ENCODE measurements around the gene KANK4. TPM values are rescaled to one million over a fixed set of nuclear protein-coding genes. Genes with fewer than 3 reads are reported as not detected.
A peak's percentile ranks its signal among the peaks of the same experiment; 100 is the strongest.

Gene KANK4
- polyA plus RNA-seq, 1 donor (not counting 4 experiments of a cell fraction or from before 2014, with no cell fraction given): 0.92 TPM

- dilution Hi-C loops (cut with MboI; ENCODE audit: extremely low pct_ligation_motif_present, low sequenced_read_pairs): no loop called here
- Histone ChIP-seq H3K9ac (ENCODE audit: control insufficient read depth, extremely low read depth, insufficient read depth, low read length) (no peak overlapping the region), H3K4me3 (ENCODE audit: control insufficient read depth in 2 of 3, extremely low read depth in 1 of 3, insufficient read depth in 2 of 3, low read depth in 1 of 3, low read length in 3 of 3) (no peak overlapping the region), H3K79me2 (ENCODE audit: control insufficient read depth, insufficient read depth, low read length) (no peaks in the 10 kb centered on the region), H3K9me1 (ENCODE audit: control insufficient read depth, extremely low read depth, insufficient read depth, low read length) (no peaks in the 10 kb centered on the region), H3K4me2 (ENCODE audit: control insufficient read depth, extremely low read depth, insufficient read depth, low read depth, low read length) (no peak overlapping the region), H3K36me3 (ENCODE audit: control insufficient read depth in 2 of 2, extremely low read depth in 1 of 2, insufficient read depth in 2 of 2, low read length in 2 of 2) (no peaks in the 10 kb centered on the region), H3K4me1 (ENCODE audit: control insufficient read depth, extremely low read depth, insufficient read depth, low read length) (peaks cover 23% of the 10 kb centered on the region), H4K20me1 (ENCODE audit: control insufficient read depth, extremely low read depth, insufficient read depth, low read length) (no peaks in the 10 kb centered on the region), H3K9me3 (ENCODE audit: control insufficient read depth, low read depth, low read length) (no peaks in the 10 kb centered on the region), H2AFZ (ENCODE audit: control insufficient read depth, low read length) (no peak overlapping the region), H3K27me3 (ENCODE audit: control insufficient read depth, extremely low read depth, insufficient read depth, low read length) (no peaks in the 10 kb centered on the region), H3K27ac (ENCODE audit: control insufficient read depth, insufficient read depth, low read length) (no peak overlapping the region)
- no peak for DNase-seq (ENCODE audit: low read depth, low spot score)
- TF ChIP-seq, protein P1, sequence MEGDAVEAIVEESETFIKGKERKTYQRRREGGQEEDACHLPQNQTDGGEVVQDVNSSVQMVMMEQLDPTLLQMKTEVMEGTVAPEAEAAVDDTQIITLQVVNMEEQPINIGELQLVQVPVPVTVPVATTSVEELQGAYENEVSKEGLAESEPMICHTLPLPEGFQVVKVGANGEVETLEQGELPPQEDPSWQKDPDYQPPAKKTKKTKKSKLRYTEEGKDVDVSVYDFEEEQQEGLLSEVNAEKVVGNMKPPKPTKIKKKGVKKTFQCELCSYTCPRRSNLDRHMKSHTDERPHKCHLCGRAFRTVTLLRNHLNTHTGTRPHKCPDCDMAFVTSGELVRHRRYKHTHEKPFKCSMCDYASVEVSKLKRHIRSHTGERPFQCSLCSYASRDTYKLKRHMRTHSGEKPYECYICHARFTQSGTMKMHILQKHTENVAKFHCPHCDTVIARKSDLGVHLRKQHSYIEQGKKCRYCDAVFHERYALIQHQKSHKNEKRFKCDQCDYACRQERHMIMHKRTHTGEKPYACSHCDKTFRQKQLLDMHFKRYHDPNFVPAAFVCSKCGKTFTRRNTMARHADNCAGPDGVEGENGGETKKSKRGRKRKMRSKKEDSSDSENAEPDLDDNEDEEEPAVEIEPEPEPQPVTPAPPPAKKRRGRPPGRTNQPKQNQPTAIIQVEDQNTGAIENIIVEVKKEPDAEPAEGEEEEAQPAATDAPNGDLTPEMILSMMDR (optimal IDR thresholded peaks at IDR 0.05 in 1 of 3, IDR thresholded peaks at IDR 0.05 in 1 of 3, conservative IDR thresholded peaks at IDR 0.05 in 1 of 3; ENCODE audit: extremely low read depth in 1 of 3, insufficient read depth in 2 of 3, low read length in 3 of 3): no peak
- no peak for TF ChIP-seq EZH2 (IDR thresholded peaks at IDR 0.05; ENCODE audit: low read length)
- FAIRE-seq: no peak
Observed at GRCh38 chr1:62311473-62311943, 7.7 kb downstream of the KANK4 start.

GRCh38 chr1:62309906-62310305 lies 9.3 kb downstream of the KANK4 start:
- H3K27me3 ChIP-seq (ENCODE audit: control insufficient read depth, extremely low read depth, insufficient read depth, low read length): no peaks in the 10 kb centered on the region
- TF ChIP-seq, protein P1 (optimal IDR thresholded peaks at IDR 0.05 in 1 of 3, IDR thresholded peaks at IDR 0.05 in 1 of 3, conservative IDR thresholded peaks at IDR 0.05 in 1 of 3; ENCODE audit: extremely low read depth in 1 of 3, insufficient read depth in 2 of 3, low read length in 3 of 3): no peak
- TF ChIP-seq EZH2 (IDR thresholded peaks at IDR 0.05; ENCODE audit: low read length): no peak
- H3K36me3 ChIP-seq (ENCODE audit: control insufficient read depth in 2 of 2, extremely low read depth in 1 of 2, insufficient read depth in 2 of 2, low read length in 2 of 2): no peaks in the 10 kb centered on the region
- DNase-seq (ENCODE audit: low read depth, low spot score): no peak
- dilution Hi-C loops (cut with MboI; ENCODE audit: extremely low pct_ligation_motif_present, low sequenced_read_pairs): no loop called here
- FAIRE-seq: peak; percentile 66
- H4K20me1 ChIP-seq (ENCODE audit: control insufficient read depth, extremely low read depth, insufficient read depth, low read length): no peaks in the 10 kb centered on the region
- no peaks in the 10 kb centered on the region for H3K9me3 ChIP-seq (ENCODE audit: control insufficient read depth, low read depth, low read length)
- H2AFZ ChIP-seq (ENCODE audit: control insufficient read depth, low read length): no peak overlapping the region
- no peak overlapping the region for H3K4me2 ChIP-seq (ENCODE audit: control insufficient read depth, extremely low read depth, insufficient read depth, low read depth, low read length)
- H3K79me2 ChIP-seq (ENCODE audit: control insufficient read depth, insufficient read depth, low read length): no peaks in the 10 kb centered on the region
- H3K4me3 ChIP-seq (ENCODE audit: control insufficient read depth in 2 of 3, extremely low read depth in 1 of 3, insufficient read depth in 2 of 3, low read depth in 1 of 3, low read length in 3 of 3): no peak overlapping the region
- H3K27ac ChIP-seq (ENCODE audit: control insufficient read depth, insufficient read depth, low read length): no peak overlapping the region
- H3K4me1 ChIP-seq (ENCODE audit: control insufficient read depth, extremely low read depth, insufficient read depth, low read length): peaks cover 23% of the 10 kb centered on the region
- H3K9ac ChIP-seq (ENCODE audit: control insufficient read depth, extremely low read depth, insufficient read depth, low read length): no peak overlapping the region
- no peaks in the 10 kb centered on the region for H3K9me1 ChIP-seq (ENCODE audit: control insufficient read depth, extremely low read depth, insufficient read depth, low read length)

All from keratinocyte (primary cell).